OCI-LY7 (cell line): ENCODE data around the gene ACAT2. TPM values are rescaled to one million over a fixed set of nuclear protein-coding genes. Genes with fewer than 3 reads are reported as not detected.

Source experiments
- BruUV-seq: library from RNA; stranded (reverse); fragments of 400-500 nt; replicated peaks from 2 replicates; lab custom pipeline; 2021; lab: Mats Ljungman, UMichigan
- CTCF ChIA-PET: fragments of 300-600 bp; sonication (Branson Sonifier 250); formaldehyde crosslinking; loops from one replicate; lab custom pipeline; 2022; ENCODE audit warnings: antibody characterized with exemption; ENCODE audit not compliant: unreplicated experiment; lab: Charles Lee
- POLR2A ChIA-PET: fragments of 300-600 bp; sonication (Branson Sonifier 250); formaldehyde crosslinking; loops from one replicate; lab custom pipeline; 2022; ENCODE audit warnings: antibody characterized with exemption; lab: Charles Lee
- DNase-seq: peaks from one replicate; pipeline ENCODE4 v3.0.0-alpha.2; 2015; ENCODE audit warnings: low spot score
- H2AFZ ChIP-seq: fragments of 200-600 bp; sonication (generic), shearing (Covaris generic); 2 replicates; pipeline ENCODE4 v1.6.1; 2014; ENCODE audit warnings: mild to moderate bottlenecking, antibody characterized with exemption, low read length, moderate library complexity
- H3K27ac ChIP-seq: fragments of 200-600 bp; sonication (generic); 2 replicates; pipeline ENCODE4 v1.5.1; 2014; ENCODE audit warnings: mixed run types, low read depth, mild to moderate bottlenecking, moderate library complexity, low read length, inconsistent platforms; ENCODE audit not compliant: poor library complexity, severe bottlenecking
- H3K36me3 ChIP-seq: fragments of 200-600 bp; sonication (generic); 2 replicates; pipeline ENCODE4 v1.6.1; 2014; ENCODE audit warnings: mild to moderate bottlenecking, antibody characterized with exemption, low read length, moderate library complexity, mixed read lengths; ENCODE audit not compliant: insufficient read depth
- H3K4me1 ChIP-seq: fragments of 200-600 bp; sonication (generic); 2 replicates; pipeline ENCODE4 v1.5.1; 2014; ENCODE audit warnings: mild to moderate bottlenecking, low read length; ENCODE audit not compliant: insufficient read depth, poor library complexity, severe bottlenecking
- H3K4me2 ChIP-seq: fragments of 200-600 bp; sonication (generic); 2 replicates; pipeline ENCODE4 v1.6.1; 2014; ENCODE audit warnings: mild to moderate bottlenecking, low read length
- H3K4me3 ChIP-seq: fragments of 200-600 bp; sonication (generic); 2 replicates; pipeline ENCODE4 v1.5.1; 2014; ENCODE audit warnings: mild to moderate bottlenecking, low read depth, low read length; ENCODE audit not compliant: poor library complexity, severe bottlenecking
- H3K79me2 ChIP-seq: fragments of 200-600 bp; sonication (generic); 2 replicates; pipeline ENCODE4 v1.6.1; 2016; ENCODE audit warnings: low read depth, mild to moderate bottlenecking, low read length, moderate library complexity, mixed read lengths; ENCODE audit not compliant: insufficient read depth
- H3K9me2 ChIP-seq: fragments of 200-600 bp; sonication (generic); 2 replicates; pipeline ENCODE4 v1.6.1; 2016; ENCODE audit warnings: mild to moderate bottlenecking, low read length, mixed read lengths; ENCODE audit not compliant: insufficient read depth
- H3K9me3 ChIP-seq: fragments of 200-600 bp; sonication (generic); 2 replicates; pipeline ENCODE4 v1.6.1; 2014; ENCODE audit warnings: mild to moderate bottlenecking, mixed run types, low read length, mixed read lengths
- H4K20me1 ChIP-seq: fragments of 200-600 bp; sonication (generic); 2 replicates; pipeline ENCODE4 v1.6.1; 2014; ENCODE audit warnings: mild to moderate bottlenecking, antibody characterized with exemption, low read length, moderate library complexity, mixed read lengths; ENCODE audit not compliant: insufficient read depth
- CTCF ChIP-seq: fragments of 200-600 bp; sonication (generic); conservative IDR thresholded peaks from 2 replicates; pipeline ENCODE4 v1.5.1; 2014; ENCODE audit warnings: mild to moderate bottlenecking, antibody characterized with exemption, low read length, moderate library complexity, mixed read lengths
- EZH2phosphoT487 ChIP-seq: fragments of 200-600 bp; sonication (generic); IDR thresholded peaks from 2 replicates; pipeline ENCODE4 v1.6.1; 2018; ENCODE audit warnings: low read depth, borderline replicate concordance, mild to moderate bottlenecking, mixed run types, antibody characterized with exemption, low read length, moderate library complexity, mixed read lengths
- intact Hi-C: fragments of 100-400 bp; cut with micrococcal nuclease; formaldehyde crosslinking; loops from one replicate; pipeline ENCODE4 v1.10.0; 2022; ENCODE audit not compliant: unreplicated experiment
- total RNA-seq, 2 experiments: library from RNA; depleted of rRNA in 1 of 2; stranded (reverse); fragments of >200 nt in 1 of 2; shearing (Covaris generic) in 1 of 2; gene quantifications; 2 replicates each; pipeline ENCODE4 v1.2.3, GENCODE V29; 2014 to 2022

The ACAT2 gene
- total RNA-seq, 2 experiments from 2014 or later: 42.4 to 110 TPM

GRCh38 chr6:159758031-159759001 lies 3.5 kb upstream of the ACAT2 start:
- Histone ChIP-seq H3K4me3 (no peak overlapping the region), H3K4me2 (no peak overlapping the region), H4K20me1 (0 out of 2 replicates have a peak, but pooled peaks cover 3% of the 10 kb centered on the region), H3K4me1 (peaks cover 15% of the 10 kb centered on the region), H3K79me2 (peaks cover 7% of the 10 kb centered on the region; the same call in 1 of the 2 replicates), H3K36me3 (peaks cover 70% of the 10 kb centered on the region), H3K9me3 (no peaks in the 10 kb centered on the region), H3K9me2 (no peaks in the 10 kb centered on the region), H2AFZ (no peak overlapping the region), H3K27ac (no peak overlapping the region)
- no TSS peak for BruUV-seq
- DNase-seq: no peak
- no peak for TF ChIP-seq EZH2phosphoT487
- TF ChIP-seq CTCF: 0 out of 2 replicates have a peak, but pooled peaks have one; percentile 25
- POLR2A ChIA-PET: no interaction called here
- intact Hi-C loops: no loop called here
- CTCF ChIA-PET: no interaction called here

GRCh38 chr6:159759645-159760044 lies 2.2 kb upstream of the ACAT2 start:
- Histone ChIP-seq H3K27ac (peak overlapping the region; percentile 40), H3K9me3 (no peaks in the 10 kb centered on the region), H4K20me1 (0 out of 2 replicates have a peak, but pooled peaks cover 3% of the 10 kb centered on the region), H3K4me1 (peaks cover 15% of the 10 kb centered on the region), H3K9me2 (no peaks in the 10 kb centered on the region), H3K4me3 (peak overlapping the region; percentile 47), H3K36me3 (peaks cover 68% of the 10 kb centered on the region), H3K4me2 (no peak overlapping the region), H2AFZ (no peak overlapping the region), H3K79me2 (no peaks in the 10 kb centered on the region; the same call in 1 of the 2 replicates)
- intact Hi-C loops: loop anchor here (2.0 kb wide), 1 partner anchor 67 kb away; the partner anchor contains the start of gene SOD2
- TF ChIP-seq EZH2phosphoT487 (no peak), CTCF (no peak)
- ChIA-PET POLR2A (interaction anchor here (0.6 to 2.6 kb wide), 6 partner anchors 8 to 1684 kb away, joined by 3 to 11 read pairs (median 4); partner anchors contain the start of genes MRPL18 and WTAP), CTCF (no interaction called here)
- peak; percentile 16 for DNase-seq
- BruUV-seq: no TSS peak
